Mammary epithelial cell (primary cell): ENCODE data around the gene GP9.

Experiments
- CTCF ChIP-seq, 2 donors: IDR thresholded peaks in 1 of 2; conservative IDR thresholded peaks in 1 of 2; 2 replicates each; pipeline ENCODE4 v1.5.1; 2011 to 2012; ENCODE audit warnings: inconsistent platforms in 2 of 2, low read length in 2 of 2, mild to moderate bottlenecking in 2 of 2, control low read depth in 1 of 2, low read depth in 1 of 2; ENCODE audit not compliant: insufficient read depth in 1 of 2; ENCODE audit errors: extremely low read depth in 1 of 2
- EZH2 ChIP-seq: IDR thresholded peaks from 2 replicates; pipeline ENCODE4 v1.6.1; 2012; ENCODE audit warnings: low read length, inconsistent platforms, borderline replicate concordance

GRCh38 chr3:129021140-129021551 is 39.4 kb upstream of the GP9 start:
- no peak for TF ChIP-seq CTCF (conservative IDR thresholded peaks at IDR 0.05 in 1 of 2, IDR thresholded peaks at IDR 0.05 in 1 of 2; ENCODE audit: extremely low read depth in 1 of 2, insufficient read depth in 1 of 2, low read depth in 1 of 2, low read length in 2 of 2)
- TF ChIP-seq EZH2 = no peak
